T-helper 22 cell (primary cell): ENCODE results near the gene BMERB1.

Experiments used
- DNase-seq: peaks from one replicate; pipeline ENCODE4 v3.0.0-alpha.2; 2020; ENCODE audit warnings: low read depth

BMERB1 gene

GRCh38 chr16:15613676-15614075 is 179.3 kb downstream of the BMERB1 start:
- no peak for DNase-seq

GRCh38 chr16:15616012-15616411 is 181.6 kb downstream of the BMERB1 start:
- no peak for DNase-seq

- no peak for DNase-seq
These were observed 182.2 kb downstream of the BMERB1 start for GRCh38 chr16:15616475-15617165.

- DNase-seq, result no peak
These were observed 183.5 kb downstream of the BMERB1 start for GRCh38 chr16:15617901-15618300.

GRCh38 chr16:15618392-15618791 is 184.0 kb downstream of the BMERB1 start:
- DNase-seq, result no peak

GRCh38 chr16:15620611-15621195 is 186.3 kb downstream of the BMERB1 start:
- DNase-seq, result no peak

- DNase-seq, result no peak
These were observed 187.1 kb downstream of the BMERB1 start for GRCh38 chr16:15621456-15621855.

- no peak for DNase-seq
These were observed 187.5 kb downstream of the BMERB1 start for GRCh38 chr16:15621889-15622288.

- no peak for DNase-seq
These were observed 197.5 kb downstream of the BMERB1 start for GRCh38 chr16:15631730-15632409.

- no peak for DNase-seq
These were observed 201.5 kb downstream of the BMERB1 start for GRCh38 chr16:15635926-15636325.

- DNase-seq, result no peak
These were observed 202.0 kb downstream of the BMERB1 start for GRCh38 chr16:15636392-15636873.
